Measurements from ENCODE around the gene NBEA. TPM values are rescaled to one million over a fixed set of nuclear protein-coding genes. Genes with fewer than 3 reads are reported as not detected.

NBEA gene
- polyA plus RNA-seq (2012; ENCODE audit: insufficient read depth, insufficient read length, low read depth) = 32.3 TPM

GRCh38 chr13:34941835-34942731 is at the start of gene NBEA:
Gene NBEA, plus strand, starts transcription at chr13:34942270. Its CDS starts 551 bp downstream, at chr13:34942821.
- H3K9me3 ChIP-seq = no peaks in the 10 kb centered on the region
- DNase-seq = peak; percentile 85
- no peaks in the 10 kb centered on the region for H3K27me3 ChIP-seq
- H3K36me3 ChIP-seq = peaks cover 4% of the 10 kb centered on the region; the same call in 1 of the 2 replicates
- peak; percentile 15; the same call in 1 of the 2 replicates for TF ChIP-seq CTCF (IDR thresholded peaks at IDR 0.05; ENCODE audit: low read depth, low read length)
- no peaks in the 10 kb centered on the region for H3K4me1 ChIP-seq
- peak within 1 kb of the TSS; percentile 85 for H3K4me3 ChIP-seq (ENCODE audit: low read depth, low read length)

DNA sequence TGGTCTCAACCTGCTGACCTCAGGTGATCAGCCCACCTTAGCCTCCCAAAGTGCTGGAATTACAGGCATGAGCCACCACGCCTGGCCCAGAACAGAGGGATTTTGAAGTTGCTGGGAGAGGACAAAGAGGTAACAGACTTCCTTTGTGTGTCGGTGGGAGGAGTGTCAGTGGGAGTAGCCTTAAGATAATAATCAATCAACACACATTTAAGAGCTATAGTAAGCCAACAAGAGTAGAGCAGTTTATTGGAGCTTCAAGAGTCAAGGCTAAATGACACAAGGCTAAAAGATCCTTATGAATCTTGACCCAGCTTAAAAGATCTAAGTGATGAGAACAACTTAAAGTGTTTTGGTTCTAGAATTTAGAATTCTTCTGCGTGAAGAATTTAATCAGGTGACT is 47.3 kb upstream of the NBEA start:
- TF ChIP-seq CTCF (IDR thresholded peaks at IDR 0.05; ENCODE audit: low read depth, low read length) = no peak
- DNase-seq = no peak
- no peak overlapping the region for H3K4me3 ChIP-seq (ENCODE audit: low read depth, low read length)
- H3K9me3 ChIP-seq = no peaks in the 10 kb centered on the region
- H3K27me3 ChIP-seq = no peaks in the 10 kb centered on the region
- H3K36me3 ChIP-seq = no peaks in the 10 kb centered on the region
- H3K4me1 ChIP-seq = no peaks in the 10 kb centered on the region

GRCh38 chr13:34897220-34897619 is 44.9 kb upstream of the NBEA start:
- H3K4me1 ChIP-seq = no peaks in the 10 kb centered on the region
- H3K4me3 ChIP-seq (ENCODE audit: low read depth, low read length) = no peak overlapping the region
- H3K27me3 ChIP-seq = no peaks in the 10 kb centered on the region
- no peak for DNase-seq
- H3K36me3 ChIP-seq = no peaks in the 10 kb centered on the region
- TF ChIP-seq CTCF (IDR thresholded peaks at IDR 0.05; ENCODE audit: low read depth, low read length) = no peak
- no peaks in the 10 kb centered on the region for H3K9me3 ChIP-seq

DNA sequence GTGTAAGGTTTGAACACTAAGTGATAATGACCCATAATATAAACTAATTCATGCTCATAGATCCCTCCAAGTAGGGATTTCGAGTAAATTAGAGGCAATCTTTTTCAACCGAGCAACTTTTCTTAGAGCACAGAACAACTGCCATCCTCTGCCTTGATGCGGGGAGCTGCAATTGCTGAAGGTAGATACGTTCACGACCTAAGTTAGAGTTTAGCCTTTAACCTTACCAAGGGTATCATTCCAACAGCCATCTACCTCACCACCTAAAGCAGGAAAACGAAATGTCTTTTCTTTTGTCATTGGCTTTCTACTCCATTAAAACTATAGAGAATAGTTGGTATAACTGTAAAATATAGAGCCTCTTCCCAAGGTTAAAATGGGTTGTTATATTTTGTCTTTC is 42.2 kb upstream of the NBEA start:
- no peaks in the 10 kb centered on the region for H3K4me1 ChIP-seq
- no peak overlapping the region for H3K4me3 ChIP-seq (ENCODE audit: low read depth, low read length)
- no peak for DNase-seq
- H3K9me3 ChIP-seq = no peaks in the 10 kb centered on the region
- no peaks in the 10 kb centered on the region for H3K36me3 ChIP-seq
- TF ChIP-seq CTCF (IDR thresholded peaks at IDR 0.05; ENCODE audit: low read depth, low read length) = no peak
- H3K27me3 ChIP-seq = no peaks in the 10 kb centered on the region

GRCh38 chr13:34900288-34900739 is 41.8 kb upstream of the NBEA start:
- no peaks in the 10 kb centered on the region for H3K4me1 ChIP-seq
- H3K27me3 ChIP-seq = no peaks in the 10 kb centered on the region
- DNase-seq = no peak
- no peak for TF ChIP-seq CTCF (IDR thresholded peaks at IDR 0.05; ENCODE audit: low read depth, low read length)
- no peaks in the 10 kb centered on the region for H3K9me3 ChIP-seq
- H3K4me3 ChIP-seq (ENCODE audit: low read depth, low read length) = no peak overlapping the region
- no peaks in the 10 kb centered on the region for H3K36me3 ChIP-seq

- H3K4me1 ChIP-seq = no peaks in the 10 kb centered on the region
- no peak overlapping the region for H3K4me3 ChIP-seq (ENCODE audit: low read depth, low read length)
- H3K36me3 ChIP-seq = no peaks in the 10 kb centered on the region
- no peaks in the 10 kb centered on the region for H3K9me3 ChIP-seq
- TF ChIP-seq CTCF (IDR thresholded peaks at IDR 0.05; ENCODE audit: low read depth, low read length) = no peak
- H3K27me3 ChIP-seq = no peaks in the 10 kb centered on the region
- no peak for DNase-seq
Observed at GRCh38 chr13:34901572-34901971, 40.5 kb upstream of the NBEA start.
